Neural crest cell (in vitro differentiated cells): Measurements from ENCODE around the gene PLEKHA4. TPM values are rescaled to one million over a fixed set of nuclear protein-coding genes. Genes with fewer than 3 reads are reported as not detected.

Source experiments
- DNase-seq: peaks from one replicate; pipeline ENCODE4 v3.0.0; 2021; ENCODE audit warnings: low read depth, mixed read lengths, low spot score
- H3K27ac Mint-ChIP-seq: one replicate; pipeline ENCODE4 v1.8.0; 2021; ENCODE audit warnings: mild to moderate bottlenecking, mixed read lengths; ENCODE audit not compliant: unreplicated experiment
- H3K27me3 Mint-ChIP-seq: 2 replicates; pipeline ENCODE4 v1.8.0; 2021; ENCODE audit warnings: low read depth, mild to moderate bottlenecking, mixed read lengths
- H3K36me3 Mint-ChIP-seq: 2 replicates; pipeline ENCODE4 v1.8.0; 2021; ENCODE audit warnings: low read depth, mild to moderate bottlenecking, mixed read lengths
- H3K4me1 Mint-ChIP-seq: 2 replicates; pipeline ENCODE4 v1.8.0; 2021; ENCODE audit warnings: mixed read lengths
- H3K4me3 Mint-ChIP-seq: one replicate; pipeline ENCODE4 v1.8.0; 2021; ENCODE audit warnings: mild to moderate bottlenecking, mixed read lengths
- H3K9me3 Mint-ChIP-seq: 2 replicates; pipeline ENCODE4 v1.8.0; 2021; ENCODE audit warnings: mixed read lengths
- total RNA-seq: library from RNA; stranded (reverse); gene quantifications from 2 replicates; pipeline ENCODE4 v1.2.1, GENCODE V29; 2021
- TF ChIP-seq, protein P1 (sequence below): fragments of 200-600 bp; sonication (generic); conservative IDR thresholded peaks from 2 replicates; pipeline ENCODE4 v1.5.0; 2021; ENCODE audit warnings: antibody characterized with exemption, mild to moderate bottlenecking

The PLEKHA4 gene
- total RNA-seq, 1 donor from 2014 or later, result 41.8 TPM

DNA sequence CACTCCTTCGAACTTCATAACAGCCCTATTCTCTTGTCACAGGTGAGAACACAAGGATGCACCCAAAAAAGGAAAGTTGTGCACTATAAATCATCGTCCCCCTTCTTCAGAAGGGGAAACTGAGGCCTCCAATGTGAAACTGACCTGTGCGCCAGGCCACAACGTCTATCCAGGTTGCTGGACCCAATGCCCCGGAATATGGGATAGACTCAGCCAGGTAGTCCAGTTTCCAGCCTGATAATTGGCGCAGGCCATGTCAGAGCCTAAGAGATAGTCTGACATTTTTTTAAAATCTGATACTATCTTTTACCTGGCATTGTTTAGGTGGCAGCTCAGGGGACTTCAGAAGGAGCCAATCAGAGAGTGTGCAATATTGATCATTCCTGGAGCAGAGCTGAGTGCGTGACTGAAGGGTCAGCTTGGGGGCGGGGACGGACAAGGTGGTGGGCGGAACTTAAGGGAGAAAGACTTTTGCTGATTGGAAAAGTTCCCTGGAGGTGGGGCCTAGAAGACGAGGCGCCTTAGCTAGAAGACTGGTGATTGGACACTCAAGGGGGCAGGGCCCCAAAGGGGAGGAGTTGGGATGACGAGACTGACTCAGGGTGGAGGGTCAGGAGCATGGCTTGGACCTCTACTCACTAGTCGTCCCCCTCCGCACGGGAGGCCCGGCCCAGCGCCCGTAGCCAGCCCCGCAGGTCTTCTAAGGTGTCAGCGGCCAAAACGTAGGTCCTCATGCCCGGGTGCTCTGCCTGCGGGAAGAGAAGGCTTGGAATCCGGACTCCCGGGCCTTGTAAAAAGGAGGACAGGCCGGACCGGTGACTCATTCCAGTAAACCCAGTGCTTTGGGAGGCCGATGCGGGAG is 8.5 kb downstream of the PLEKHA4 start:
- Mint-ChIP-seq H3K27ac (peak overlapping the region; percentile 71), H3K4me1 (peaks cover 39% of the 10 kb centered on the region), H3K9me3 (no peaks in the 10 kb centered on the region), H3K27me3 (no peaks in the 10 kb centered on the region), H3K36me3 (peaks cover 15% of the 10 kb centered on the region), H3K4me3 (peak overlapping the region; percentile 45)
- TF ChIP-seq, protein P1, sequence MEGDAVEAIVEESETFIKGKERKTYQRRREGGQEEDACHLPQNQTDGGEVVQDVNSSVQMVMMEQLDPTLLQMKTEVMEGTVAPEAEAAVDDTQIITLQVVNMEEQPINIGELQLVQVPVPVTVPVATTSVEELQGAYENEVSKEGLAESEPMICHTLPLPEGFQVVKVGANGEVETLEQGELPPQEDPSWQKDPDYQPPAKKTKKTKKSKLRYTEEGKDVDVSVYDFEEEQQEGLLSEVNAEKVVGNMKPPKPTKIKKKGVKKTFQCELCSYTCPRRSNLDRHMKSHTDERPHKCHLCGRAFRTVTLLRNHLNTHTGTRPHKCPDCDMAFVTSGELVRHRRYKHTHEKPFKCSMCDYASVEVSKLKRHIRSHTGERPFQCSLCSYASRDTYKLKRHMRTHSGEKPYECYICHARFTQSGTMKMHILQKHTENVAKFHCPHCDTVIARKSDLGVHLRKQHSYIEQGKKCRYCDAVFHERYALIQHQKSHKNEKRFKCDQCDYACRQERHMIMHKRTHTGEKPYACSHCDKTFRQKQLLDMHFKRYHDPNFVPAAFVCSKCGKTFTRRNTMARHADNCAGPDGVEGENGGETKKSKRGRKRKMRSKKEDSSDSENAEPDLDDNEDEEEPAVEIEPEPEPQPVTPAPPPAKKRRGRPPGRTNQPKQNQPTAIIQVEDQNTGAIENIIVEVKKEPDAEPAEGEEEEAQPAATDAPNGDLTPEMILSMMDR, result no peak
- DNase-seq, result no peak

DNA sequence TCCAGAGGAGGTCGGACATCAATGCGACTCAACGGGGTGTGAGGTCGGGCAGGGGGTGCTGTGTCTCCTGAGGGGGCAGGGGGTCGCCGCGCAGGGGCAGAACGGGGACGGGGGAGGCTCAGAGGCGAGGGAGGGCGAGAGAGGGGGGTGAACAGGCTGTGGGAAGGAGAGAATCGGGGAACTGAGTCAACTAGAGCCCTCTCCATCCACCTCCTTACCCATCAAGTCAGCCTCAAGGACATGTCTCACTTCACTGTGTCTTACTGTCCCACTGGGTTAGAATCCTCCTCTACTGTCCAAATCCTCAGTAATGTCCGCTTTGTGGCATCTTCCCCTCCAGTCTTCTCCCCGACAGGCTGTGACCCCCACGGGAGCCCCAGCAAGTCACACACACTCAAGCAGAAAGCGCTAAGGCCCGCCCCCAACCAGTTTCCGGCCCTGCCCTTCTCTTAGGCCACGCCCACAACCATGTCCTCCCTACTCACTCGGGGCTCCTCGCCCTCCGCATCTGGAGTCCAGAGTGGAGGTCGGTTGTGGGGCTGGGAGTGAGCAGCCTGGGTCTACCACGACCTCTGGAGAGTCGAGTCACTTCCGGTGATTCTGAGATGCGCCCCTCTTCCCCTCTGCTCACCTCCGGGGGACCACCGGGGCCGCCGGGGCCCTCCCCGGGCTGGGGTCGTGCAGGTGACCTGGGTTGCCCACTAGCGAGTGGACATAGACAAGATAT is 9.3 kb downstream of the PLEKHA4 start:
- Mint-ChIP-seq H3K27me3 (no peaks in the 10 kb centered on the region), H3K4me1 (peaks cover 32% of the 10 kb centered on the region), H3K36me3 (peaks cover 11% of the 10 kb centered on the region), H3K4me3 (no peak overlapping the region), H3K27ac (no peak overlapping the region), H3K9me3 (no peaks in the 10 kb centered on the region)
- no peak for DNase-seq
- TF ChIP-seq, protein P1, result no peak

DNA sequence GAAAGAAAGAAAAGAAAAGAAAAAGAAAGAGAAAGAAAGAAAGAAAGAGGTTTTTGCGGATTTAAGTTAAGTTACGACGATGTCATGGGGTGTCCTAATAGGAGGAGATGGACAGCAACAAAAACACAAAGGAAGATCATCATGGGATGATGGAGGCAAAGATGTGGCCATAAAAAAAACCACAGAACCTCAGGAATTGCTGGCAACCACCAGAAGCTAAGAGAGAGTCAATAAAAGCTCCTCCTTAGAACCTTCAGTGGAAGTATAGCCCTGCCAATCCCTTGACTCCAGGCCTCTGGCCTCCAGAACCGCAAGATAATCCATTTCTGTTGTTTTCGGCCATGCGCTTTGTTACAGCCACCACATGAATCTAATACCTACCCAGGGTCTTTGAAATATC is 11.5 kb downstream of the PLEKHA4 start:
- Mint-ChIP-seq H3K4me1 (peaks cover 24% of the 10 kb centered on the region), H3K9me3 (no peaks in the 10 kb centered on the region), H3K4me3 (no peak overlapping the region), H3K27ac (no peak overlapping the region), H3K27me3 (no peaks in the 10 kb centered on the region), H3K36me3 (peaks cover 11% of the 10 kb centered on the region)
- DNase-seq, result no peak
- TF ChIP-seq, protein P1, result no peak

- H3K4me3 Mint-ChIP-seq, result no peak overlapping the region
- no peak overlapping the region for H3K27ac Mint-ChIP-seq
- no peak for DNase-seq
- no peaks in the 10 kb centered on the region for H3K9me3 Mint-ChIP-seq
- H3K36me3 Mint-ChIP-seq, result peaks cover 7% of the 10 kb centered on the region
- peaks cover 6% of the 10 kb centered on the region for H3K4me1 Mint-ChIP-seq
- TF ChIP-seq, protein P1, result no peak
- H3K27me3 Mint-ChIP-seq, result no peaks in the 10 kb centered on the region
Observed at GRCh38 chr19:48854103-48854502, 14.3 kb downstream of the PLEKHA4 start.

- no peak for DNase-seq
- Mint-ChIP-seq H3K27ac (no peak overlapping the region), H3K4me3 (no peak overlapping the region), H3K4me1 (peaks cover 6% of the 10 kb centered on the region), H3K36me3 (peaks cover 7% of the 10 kb centered on the region), H3K27me3 (no peaks in the 10 kb centered on the region), H3K9me3 (no peaks in the 10 kb centered on the region)
- TF ChIP-seq, protein P1, result no peak
Observed at GRCh38 chr19:48853483-48853882, 14.9 kb downstream of the PLEKHA4 start.
